Panc1 (cell line): ENCODE data around the gene RPL28. TPM values are rescaled to one million over a fixed set of nuclear protein-coding genes. Genes with fewer than 3 reads are reported as not detected.

Source experiments
- ATAC-seq: fragments of 200-7000 bp; cut with Tn5 transposase; 2 replicates; pipeline ENCODE4 v1.9.1; 2020; ENCODE audit warnings: mild to moderate bottlenecking, moderate library complexity
- BruUV-seq: library from RNA; stranded (reverse); fragments of 400-500 nt; replicated peaks from 2 replicates; lab custom pipeline; 2021; lab: Mats Ljungman, UMichigan
- CTCF ChIA-PET: fragments of 300-600 bp; sonication (Branson Sonifier 250); formaldehyde crosslinking; loops from one replicate; lab custom pipeline; 2022; ENCODE audit warnings: antibody characterized with exemption; lab: Charles Lee
- POLR2A ChIA-PET: fragments of 300-600 bp; sonication (Branson Sonifier 250); formaldehyde crosslinking; loops from one replicate; lab custom pipeline; 2022; ENCODE audit warnings: antibody characterized with exemption; lab: Charles Lee
- DNase-seq: peaks from one replicate; pipeline ENCODE4 v3.0.0-alpha.2; 2010; ENCODE audit warnings: low read depth, low spot score
- H3K27ac ChIP-seq: 2 replicates; pipeline ENCODE4 v1.5.1; 2011; ENCODE audit warnings: mild to moderate bottlenecking, low read length, inconsistent platforms
- H3K27me3 ChIP-seq: fragments of 200-500 bp; sonication (Bioruptor generic); 2 replicates; pipeline ENCODE4 v1.6.0; 2014; ENCODE audit warnings: low read length, inconsistent platforms; ENCODE audit not compliant: control insufficient read depth, insufficient read depth
- H3K36me3 ChIP-seq: fragments of 200-500 bp; sonication (Bioruptor generic); 2 replicates; pipeline ENCODE4 v1.5.1; 2014; ENCODE audit warnings: inconsistent platforms, mild to moderate bottlenecking, low read length, moderate library complexity; ENCODE audit not compliant: control insufficient read depth, insufficient read depth
- H3K4me1 ChIP-seq: 2 replicates; pipeline ENCODE4 v1.5.1; 2011; ENCODE audit warnings: inconsistent platforms, mild to moderate bottlenecking, low read length, moderate library complexity; ENCODE audit not compliant: control insufficient read depth, insufficient read depth
- H3K4me3 ChIP-seq, 2 experiments: 2 replicates each; pipeline ENCODE4 v1.5.1; 2011 to 2012; ENCODE audit warnings: low read depth in 2 of 2, low read length in 2 of 2, mild to moderate bottlenecking in 2 of 2, inconsistent platforms in 1 of 2, moderate library complexity in 1 of 2
- H3K9me3 ChIP-seq: fragments of 200-500 bp; sonication (Bioruptor generic); 2 replicates; pipeline ENCODE4 v1.5.1; 2014; ENCODE audit warnings: low read depth, mild to moderate bottlenecking, inconsistent platforms, low read length, moderate library complexity; ENCODE audit not compliant: control insufficient read depth, insufficient read depth
- POLR2AphosphoS5 ChIP-seq: IDR thresholded peaks from 2 replicates; pipeline ENCODE4 v1.6.1; 2012; ENCODE audit warnings: mild to moderate bottlenecking, low read depth, low read length, moderate library complexity
- SIN3A ChIP-seq: IDR thresholded peaks from 2 replicates; pipeline ENCODE4 v1.6.1; 2012; ENCODE audit warnings: low read depth, mild to moderate bottlenecking, low read length, moderate library complexity, borderline replicate concordance; ENCODE audit not compliant: insufficient read depth
- TCF7L2 ChIP-seq: IDR thresholded peaks from 2 replicates; pipeline ENCODE4 v1.6.1; 2011; ENCODE audit warnings: mild to moderate bottlenecking, low read depth, low read length, inconsistent platforms
- in situ Hi-C: cut with HindIII; loops from 2 replicates; pipeline ENCODE4 v1.10.0; 2016; ENCODE audit warnings: low sequenced_read_pairs, low pct_unique_long_range_greater_than_20kb
- intact Hi-C: fragments of 100-400 bp; cut with micrococcal nuclease; formaldehyde crosslinking; loops from one replicate; pipeline ENCODE4 v1.10.0; 2022; ENCODE audit not compliant: unreplicated experiment
- total RNA-seq: library from RNA; stranded (reverse); gene quantifications from one replicate; pipeline ENCODE4 v1.2.1, GENCODE V29; 2021; ENCODE audit not compliant: unreplicated experiment
- TF ChIP-seq, protein P1 (sequence below), 2 experiments: IDR thresholded peaks; 2 replicates each; pipeline ENCODE4 v1.6.1; 2011 to 2012; ENCODE audit warnings: low read depth in 2 of 2, control low read depth in 1 of 2, low read length in 1 of 2, mild to moderate bottlenecking in 1 of 2, moderate library complexity in 1 of 2; ENCODE audit not compliant: insufficient read depth in 1 of 2
- TF ChIP-seq, protein P2 (sequence below): fragments of 450-650 bp; IDR thresholded peaks from 2 replicates; pipeline ENCODE4 v1.5.1; 2017; ENCODE audit warnings: mild to moderate bottlenecking

RPL28 gene
- total RNA-seq, 1 experiment from 2014 or later = 2,154 TPM

DNA sequence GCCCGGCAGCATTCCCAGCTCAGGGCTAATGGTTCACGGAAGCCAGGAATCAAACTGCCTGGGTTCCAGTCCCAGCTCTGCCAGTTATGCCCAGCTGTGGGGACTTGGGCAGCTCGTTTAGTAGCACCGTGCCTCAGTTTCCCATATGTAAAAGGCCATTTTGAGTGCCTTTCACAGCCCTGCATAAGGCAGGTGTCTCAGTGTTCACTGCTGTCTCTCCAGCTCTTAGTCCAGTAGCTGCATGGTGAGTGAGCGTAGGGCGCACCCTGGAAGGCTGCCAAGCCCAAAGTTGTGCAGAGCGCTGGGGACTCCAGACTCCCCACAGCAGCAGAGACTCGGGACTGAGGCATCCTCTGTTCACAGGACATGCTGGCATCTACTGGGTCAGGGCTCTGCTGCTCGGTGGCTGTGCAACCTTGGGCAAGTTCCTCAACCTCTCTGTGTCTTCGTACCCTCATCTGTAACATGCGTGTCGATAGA is 5.5 kb downstream of the RPL28 start:
- intact Hi-C loops (no loop called here), in situ Hi-C loops (no loop called here)
- DNase-seq (no peak), ATAC-seq (peak; percentile 28)
- BruUV-seq = no TSS peak
- no peak overlapping the region for H3K27ac ChIP-seq
- peaks cover 19% of the 10 kb centered on the region for H3K36me3 ChIP-seq
- H3K27me3 ChIP-seq = no peaks in the 10 kb centered on the region
- no peak overlapping the region for H3K4me3 ChIP-seq
- TF ChIP-seq TCF7L2 (no peak), POLR2AphosphoS5 (peak; percentile 80), SIN3A (no peak)
- TF ChIP-seq, protein P1, sequence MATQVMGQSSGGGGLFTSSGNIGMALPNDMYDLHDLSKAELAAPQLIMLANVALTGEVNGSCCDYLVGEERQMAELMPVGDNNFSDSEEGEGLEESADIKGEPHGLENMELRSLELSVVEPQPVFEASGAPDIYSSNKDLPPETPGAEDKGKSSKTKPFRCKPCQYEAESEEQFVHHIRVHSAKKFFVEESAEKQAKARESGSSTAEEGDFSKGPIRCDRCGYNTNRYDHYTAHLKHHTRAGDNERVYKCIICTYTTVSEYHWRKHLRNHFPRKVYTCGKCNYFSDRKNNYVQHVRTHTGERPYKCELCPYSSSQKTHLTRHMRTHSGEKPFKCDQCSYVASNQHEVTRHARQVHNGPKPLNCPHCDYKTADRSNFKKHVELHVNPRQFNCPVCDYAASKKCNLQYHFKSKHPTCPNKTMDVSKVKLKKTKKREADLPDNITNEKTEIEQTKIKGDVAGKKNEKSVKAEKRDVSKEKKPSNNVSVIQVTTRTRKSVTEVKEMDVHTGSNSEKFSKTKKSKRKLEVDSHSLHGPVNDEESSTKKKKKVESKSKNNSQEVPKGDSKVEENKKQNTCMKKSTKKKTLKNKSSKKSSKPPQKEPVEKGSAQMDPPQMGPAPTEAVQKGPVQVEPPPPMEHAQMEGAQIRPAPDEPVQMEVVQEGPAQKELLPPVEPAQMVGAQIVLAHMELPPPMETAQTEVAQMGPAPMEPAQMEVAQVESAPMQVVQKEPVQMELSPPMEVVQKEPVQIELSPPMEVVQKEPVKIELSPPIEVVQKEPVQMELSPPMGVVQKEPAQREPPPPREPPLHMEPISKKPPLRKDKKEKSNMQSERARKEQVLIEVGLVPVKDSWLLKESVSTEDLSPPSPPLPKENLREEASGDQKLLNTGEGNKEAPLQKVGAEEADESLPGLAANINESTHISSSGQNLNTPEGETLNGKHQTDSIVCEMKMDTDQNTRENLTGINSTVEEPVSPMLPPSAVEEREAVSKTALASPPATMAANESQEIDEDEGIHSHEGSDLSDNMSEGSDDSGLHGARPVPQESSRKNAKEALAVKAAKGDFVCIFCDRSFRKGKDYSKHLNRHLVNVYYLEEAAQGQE (IDR thresholded peaks at IDR 0.05; ENCODE audit: insufficient read depth in 1 of 2, low read depth in 2 of 2, low read length in 1 of 2) = peak in 1 of 2 experiments; percentile 13; a peak in 1 of 4 replicates
- TF ChIP-seq, protein P2, sequence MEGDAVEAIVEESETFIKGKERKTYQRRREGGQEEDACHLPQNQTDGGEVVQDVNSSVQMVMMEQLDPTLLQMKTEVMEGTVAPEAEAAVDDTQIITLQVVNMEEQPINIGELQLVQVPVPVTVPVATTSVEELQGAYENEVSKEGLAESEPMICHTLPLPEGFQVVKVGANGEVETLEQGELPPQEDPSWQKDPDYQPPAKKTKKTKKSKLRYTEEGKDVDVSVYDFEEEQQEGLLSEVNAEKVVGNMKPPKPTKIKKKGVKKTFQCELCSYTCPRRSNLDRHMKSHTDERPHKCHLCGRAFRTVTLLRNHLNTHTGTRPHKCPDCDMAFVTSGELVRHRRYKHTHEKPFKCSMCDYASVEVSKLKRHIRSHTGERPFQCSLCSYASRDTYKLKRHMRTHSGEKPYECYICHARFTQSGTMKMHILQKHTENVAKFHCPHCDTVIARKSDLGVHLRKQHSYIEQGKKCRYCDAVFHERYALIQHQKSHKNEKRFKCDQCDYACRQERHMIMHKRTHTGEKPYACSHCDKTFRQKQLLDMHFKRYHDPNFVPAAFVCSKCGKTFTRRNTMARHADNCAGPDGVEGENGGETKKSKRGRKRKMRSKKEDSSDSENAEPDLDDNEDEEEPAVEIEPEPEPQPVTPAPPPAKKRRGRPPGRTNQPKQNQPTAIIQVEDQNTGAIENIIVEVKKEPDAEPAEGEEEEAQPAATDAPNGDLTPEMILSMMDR = no peak
- ChIA-PET POLR2A (interaction anchor here (1.6 kb wide), 1 partner anchor 8 kb away, joined by 5 read pairs; no protein-coding TSS in a partner anchor), CTCF (no interaction called here)
- no peaks in the 10 kb centered on the region for H3K9me3 ChIP-seq
- peaks cover 53% of the 10 kb centered on the region for H3K4me1 ChIP-seq

DNA sequence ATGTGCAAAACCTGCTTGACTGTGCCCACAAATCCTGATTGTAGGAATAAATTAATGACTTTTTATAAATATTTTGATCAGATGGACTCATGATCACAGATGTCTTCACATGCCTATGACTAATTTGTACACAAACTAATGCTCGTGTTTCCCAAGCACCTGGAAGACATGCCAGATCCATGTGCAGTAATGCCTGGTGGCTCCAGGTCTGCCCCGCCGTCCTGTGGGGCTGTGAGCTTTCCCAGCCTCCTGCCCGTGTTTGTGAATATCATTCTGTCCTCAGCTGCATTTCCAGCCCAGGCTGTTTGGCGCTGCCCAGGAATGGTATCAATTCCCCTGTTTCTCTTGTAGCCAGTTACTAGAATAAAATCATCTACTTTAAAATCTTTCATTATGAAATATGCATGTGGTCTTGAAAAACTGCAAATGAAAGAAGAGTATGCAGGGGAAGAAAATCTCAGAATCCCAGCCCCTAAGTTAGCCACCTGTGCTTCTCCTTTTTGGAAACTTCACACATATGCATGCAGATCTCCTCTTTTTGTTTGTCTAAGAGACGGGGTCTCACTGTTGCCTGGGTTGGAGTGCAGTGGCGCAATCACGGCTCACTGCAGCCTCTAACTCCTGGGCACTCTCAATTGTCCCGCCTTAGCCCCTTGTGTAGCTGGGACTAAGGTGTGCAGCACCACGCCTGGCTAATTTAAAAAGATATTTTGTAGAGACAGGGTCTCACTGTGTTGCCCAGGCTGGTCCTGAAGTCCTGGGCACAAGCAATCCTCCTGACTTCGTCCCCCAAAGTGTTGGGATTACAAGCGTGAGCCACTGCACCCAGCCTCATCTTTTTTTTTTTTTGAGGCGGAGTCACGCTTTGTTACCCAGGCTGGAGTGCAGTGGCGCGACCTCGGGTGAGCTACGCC is 6.2 kb downstream of the RPL28 start:
- no peak for TF ChIP-seq TCF7L2
- no peak for TF ChIP-seq SIN3A
- TF ChIP-seq, protein P1 (IDR thresholded peaks at IDR 0.05; ENCODE audit: insufficient read depth in 1 of 2, low read depth in 2 of 2, low read length in 1 of 2) = no peak
- TF ChIP-seq, protein P2 = no peak
- no peak for TF ChIP-seq POLR2AphosphoS5
- peaks cover 52% of the 10 kb centered on the region for H3K4me1 ChIP-seq
- POLR2A ChIA-PET = no interaction called here
- no peak overlapping the region for H3K27ac ChIP-seq
- no peaks in the 10 kb centered on the region for H3K27me3 ChIP-seq
- no peaks in the 10 kb centered on the region for H3K9me3 ChIP-seq
- CTCF ChIA-PET = no interaction called here
- ATAC-seq (peak; percentile 19; the same call in 1 of the 2 replicates), DNase-seq (no peak)
- peaks cover 15% of the 10 kb centered on the region for H3K36me3 ChIP-seq
- H3K4me3 ChIP-seq = no peak overlapping the region
- BruUV-seq = no TSS peak
- in situ Hi-C loops (no loop called here), intact Hi-C loops (no loop called here)
